ENCODE data around the gene TMEM25. TPM values are rescaled to one million over a fixed set of nuclear protein-coding genes. Genes with fewer than 3 reads are reported as not detected.
"Not testable (repeated sequence)": the region's sequence is repeated elsewhere in the genome, so short reads cannot be mapped to it uniquely, and the experiment has no call there.

Gene TMEM25
- polyA plus RNA-seq, 1 experiment: 22.5 TPM

- ChIA-PET POLR2A (interaction anchor here (0.5 to 2.0 kb wide), 7 partner anchors 9 to 337 kb away, joined by 3 to 9 read pairs (median 6); no protein-coding TSS in a partner anchor), CTCF (interaction anchor here (0.6 kb wide), 1 partner anchor 83 kb away, joined by 3 read pairs; no protein-coding TSS in a partner anchor)
- H3K4me3 ChIP-seq (ENCODE audit: low read depth, low read length): peak within 1 kb of the TSS; percentile 94
- H3K9me3 ChIP-seq (ENCODE audit: control insufficient read depth, insufficient read depth, low read length): peaks cover 4% of the 10 kb centered on the region; the same call in 1 of the 2 replicates
- TF ChIP-seq CTCF (IDR thresholded peaks at IDR 0.05; ENCODE audit: low read depth, low read length): no peak
- peak within 1 kb of the TSS; percentile 100 for H3K27ac ChIP-seq (ENCODE audit: low read depth, low read length)
- DNase-seq (ENCODE audit: low read depth, low spot score): no peak
- H3K27me3 ChIP-seq (ENCODE audit: control insufficient read depth, insufficient read depth, low read length): no peaks in the 10 kb centered on the region
Measured at GRCh38 chr11:118572061-118572980, 41.3 kb downstream of the TMEM25 start, which contains the start of gene ARCN1. TSS of gene ARCN1 (plus strand) at chr11:118572409. CDS start at chr11:118572548, 139 bp downstream.

- peak overlapping the region; percentile 94 for H3K4me3 ChIP-seq (ENCODE audit: low read depth, low read length)
- DNase-seq (ENCODE audit: low read depth, low spot score): no peak
- peak overlapping the region; percentile 100 for H3K27ac ChIP-seq (ENCODE audit: low read depth, low read length)
- H3K27me3 ChIP-seq (ENCODE audit: control insufficient read depth, insufficient read depth, low read length): no peaks in the 10 kb centered on the region
- ChIA-PET CTCF (interaction anchor here (0.6 kb wide), 1 partner anchor 766 kb away, joined by 3 read pairs; no protein-coding TSS in a partner anchor), POLR2A (interaction anchor here (1.4 to 2.0 kb wide), 3 partner anchors 32 to 49 kb away, joined by 7 to 9 read pairs (median 7); no protein-coding TSS in a partner anchor)
- peaks cover 4% of the 10 kb centered on the region; the same call in 1 of the 2 replicates for H3K9me3 ChIP-seq (ENCODE audit: control insufficient read depth, insufficient read depth, low read length)
- no peak for TF ChIP-seq CTCF (IDR thresholded peaks at IDR 0.05; ENCODE audit: low read depth, low read length)
Measured at GRCh38 chr11:118572981-118573550, 42.1 kb downstream of the TMEM25 start.

GRCh38 chr11:118574636-118575035 is 43.6 kb downstream of the TMEM25 start:
- peaks cover 4% of the 10 kb centered on the region; the same call in 1 of the 2 replicates for H3K9me3 ChIP-seq (ENCODE audit: control insufficient read depth, insufficient read depth, low read length)
- TF ChIP-seq CTCF (IDR thresholded peaks at IDR 0.05; ENCODE audit: low read depth, low read length): no peak
- no peak for DNase-seq (ENCODE audit: low read depth, low spot score)
- peak overlapping the region; percentile 94 for H3K4me3 ChIP-seq (ENCODE audit: low read depth, low read length)
- no peaks in the 10 kb centered on the region for H3K27me3 ChIP-seq (ENCODE audit: control insufficient read depth, insufficient read depth, low read length)
- POLR2A ChIA-PET: interaction anchor here (1.1 kb wide), 1 partner anchor 33 kb away, joined by 5 read pairs; the partner anchor contains the start of gene PHLDB1
- CTCF ChIA-PET: interaction anchor here (0.6 kb wide), 1 partner anchor 20 kb away, joined by 6 read pairs; no protein-coding TSS in a partner anchor
- H3K27ac ChIP-seq (ENCODE audit: low read depth, low read length): no peak overlapping the region

GRCh38 chr11:118577995-118578394 is 47.0 kb downstream of the TMEM25 start:
- H3K27me3 ChIP-seq (ENCODE audit: control insufficient read depth, insufficient read depth, low read length); H3K27ac ChIP-seq (ENCODE audit: low read depth, low read length); H3K4me3 ChIP-seq (ENCODE audit: low read depth, low read length); DNase-seq (ENCODE audit: low read depth, low spot score); H3K9me3 ChIP-seq (ENCODE audit: control insufficient read depth, insufficient read depth, low read length); POLR2A ChIA-PET: not testable (repeated sequence)
- CTCF ChIA-PET: interaction anchor here (1.5 kb wide), 1 partner anchor 17 kb away, joined by 8 read pairs; no protein-coding TSS in a partner anchor

GRCh38 chr11:118581057-118581456 is 50.1 kb downstream of the TMEM25 start:
- TF ChIP-seq CTCF (IDR thresholded peaks at IDR 0.05; ENCODE audit: low read depth, low read length): no peak
- Histone ChIP-seq H3K27ac (ENCODE audit: low read depth, low read length) (no peak overlapping the region), H3K27me3 (ENCODE audit: control insufficient read depth, insufficient read depth, low read length) (no peaks in the 10 kb centered on the region), H3K9me3 (ENCODE audit: control insufficient read depth, insufficient read depth, low read length) (no peaks in the 10 kb centered on the region), H3K4me3 (ENCODE audit: low read depth, low read length) (no peak overlapping the region)
- DNase-seq (ENCODE audit: low read depth, low spot score): no peak
- ChIA-PET POLR2A (interaction anchor here (1.4 kb wide), 1 partner anchor 9 kb away, joined by 3 read pairs; the partner anchor contains the start of gene ARCN1), CTCF (no interaction called here)

Data from AG04450 (cell line).